ENCODE results near the gene PTPRK. TPM values are rescaled to one million over a fixed set of nuclear protein-coding genes. Genes with fewer than 3 reads are reported as not detected.

Gene PTPRK
- total RNA-seq, 2 donors from 2014 or later = 0.77 to 0.78 TPM

- H3K36me3 Mint-ChIP-seq (ENCODE audit: low read depth) = no peaks in the 10 kb centered on the region
- H3K4me3 Mint-ChIP-seq = no peak overlapping the region
- no peaks in the 10 kb centered on the region for H3K9me3 ChIP-seq (ENCODE audit: control insufficient read depth, low read length, poor library complexity, severe bottlenecking)
- no peaks in the 10 kb centered on the region for H3K27me3 Mint-ChIP-seq
- H3K4me1 Mint-ChIP-seq = no peaks in the 10 kb centered on the region
- ATAC-seq (no peak), DNase-seq (no peak)
- H3K27ac Mint-ChIP-seq = no peak overlapping the region
Observed at GRCh38 chr6:128406453-128406852, 113.9 kb downstream of the PTPRK start.

- no peaks in the 10 kb centered on the region for H3K9me3 ChIP-seq (ENCODE audit: control insufficient read depth, low read length, poor library complexity, severe bottlenecking)
- no peak for DNase-seq
- H3K27ac Mint-ChIP-seq = no peak overlapping the region
- no peaks in the 10 kb centered on the region for H3K36me3 Mint-ChIP-seq (ENCODE audit: low read depth)
- no peak overlapping the region for H3K4me3 Mint-ChIP-seq
- H3K4me1 Mint-ChIP-seq = no peaks in the 10 kb centered on the region
- no peaks in the 10 kb centered on the region for H3K27me3 Mint-ChIP-seq
- no peak for ATAC-seq
Observed at GRCh38 chr6:128403618-128404444, 116.6 kb downstream of the PTPRK start.

- H3K9me3 ChIP-seq (ENCODE audit: control insufficient read depth, low read length, poor library complexity, severe bottlenecking) = no peaks in the 10 kb centered on the region
- DNase-seq = no peak
- Mint-ChIP-seq H3K4me3 (no peak overlapping the region), H3K27ac (no peak overlapping the region), H3K27me3 (peaks cover 5% of the 10 kb centered on the region), H3K4me1 (no peaks in the 10 kb centered on the region), H3K36me3 (ENCODE audit: low read depth) (peaks cover 2% of the 10 kb centered on the region)
- ATAC-seq = no peak
Observed at GRCh38 chr6:128400875-128401274, 119.5 kb downstream of the PTPRK start.

GRCh38 chr6:128397996-128398395 lies 122.4 kb downstream of the PTPRK start:
- no peak overlapping the region for H3K4me3 Mint-ChIP-seq
- peaks cover 5% of the 10 kb centered on the region for H3K27me3 Mint-ChIP-seq
- H3K4me1 Mint-ChIP-seq = no peaks in the 10 kb centered on the region
- H3K27ac Mint-ChIP-seq = no peak overlapping the region
- H3K9me3 ChIP-seq (ENCODE audit: control insufficient read depth, low read length, poor library complexity, severe bottlenecking) = no peaks in the 10 kb centered on the region
- DNase-seq (no peak), ATAC-seq (no peak)
- peaks cover 2% of the 10 kb centered on the region for H3K36me3 Mint-ChIP-seq (ENCODE audit: low read depth)

GRCh38 chr6:128395596-128395995 lies 124.8 kb downstream of the PTPRK start:
- no peak for DNase-seq
- H3K4me1 Mint-ChIP-seq = no peaks in the 10 kb centered on the region
- peaks cover 5% of the 10 kb centered on the region for H3K27me3 Mint-ChIP-seq
- no peak overlapping the region for H3K4me3 Mint-ChIP-seq
- ATAC-seq = no peak
- peaks cover 2% of the 10 kb centered on the region for H3K36me3 Mint-ChIP-seq (ENCODE audit: low read depth)
- H3K27ac Mint-ChIP-seq = no peak overlapping the region
- no peaks in the 10 kb centered on the region for H3K9me3 ChIP-seq (ENCODE audit: control insufficient read depth, low read length, poor library complexity, severe bottlenecking)

GRCh38 chr6:128395188-128395587 lies 125.2 kb downstream of the PTPRK start:
- H3K4me3 Mint-ChIP-seq = no peak overlapping the region
- H3K27me3 Mint-ChIP-seq = peaks cover 5% of the 10 kb centered on the region
- no peaks in the 10 kb centered on the region for H3K9me3 ChIP-seq (ENCODE audit: control insufficient read depth, low read length, poor library complexity, severe bottlenecking)
- ATAC-seq (no peak), DNase-seq (no peak)
- peaks cover 2% of the 10 kb centered on the region for H3K36me3 Mint-ChIP-seq (ENCODE audit: low read depth)
- no peaks in the 10 kb centered on the region for H3K4me1 Mint-ChIP-seq
- no peak overlapping the region for H3K27ac Mint-ChIP-seq

- no peak overlapping the region for H3K27ac Mint-ChIP-seq
- peaks cover 9% of the 10 kb centered on the region for H3K27me3 Mint-ChIP-seq
- H3K4me1 Mint-ChIP-seq = no peaks in the 10 kb centered on the region
- peaks cover 2% of the 10 kb centered on the region for H3K36me3 Mint-ChIP-seq (ENCODE audit: low read depth)
- DNase-seq = no peak
- H3K4me3 Mint-ChIP-seq = no peak overlapping the region
- no peak for ATAC-seq
- no peaks in the 10 kb centered on the region for H3K9me3 ChIP-seq (ENCODE audit: control insufficient read depth, low read length, poor library complexity, severe bottlenecking)
Observed at GRCh38 chr6:128394167-128394566, 126.2 kb downstream of the PTPRK start.

GRCh38 chr6:128389820-128390534 lies 130.4 kb downstream of the PTPRK start:
- Mint-ChIP-seq H3K36me3 (ENCODE audit: low read depth) (no peaks in the 10 kb centered on the region), H3K27me3 (peaks cover 4% of the 10 kb centered on the region), H3K4me3 (no peak overlapping the region), H3K4me1 (no peaks in the 10 kb centered on the region), H3K27ac (no peak overlapping the region)
- H3K9me3 ChIP-seq (ENCODE audit: control insufficient read depth, low read length, poor library complexity, severe bottlenecking) = no peaks in the 10 kb centered on the region
- DNase-seq (no peak), ATAC-seq (no peak)

- no peak for DNase-seq
- no peaks in the 10 kb centered on the region for H3K9me3 ChIP-seq (ENCODE audit: control insufficient read depth, low read length, poor library complexity, severe bottlenecking)
- Mint-ChIP-seq H3K4me3 (no peak overlapping the region), H3K27ac (no peak overlapping the region), H3K27me3 (peaks cover 4% of the 10 kb centered on the region), H3K36me3 (ENCODE audit: low read depth) (no peaks in the 10 kb centered on the region), H3K4me1 (no peaks in the 10 kb centered on the region)
- no peak for ATAC-seq
Observed at GRCh38 chr6:128388380-128388779, 132.0 kb downstream of the PTPRK start.

GRCh38 chr6:128380891-128381290 lies 139.5 kb downstream of the PTPRK start:
- Mint-ChIP-seq H3K36me3 (ENCODE audit: low read depth) (no peaks in the 10 kb centered on the region), H3K27ac (no peak overlapping the region), H3K4me1 (no peaks in the 10 kb centered on the region), H3K4me3 (no peak overlapping the region), H3K27me3 (no peaks in the 10 kb centered on the region)
- no peaks in the 10 kb centered on the region for H3K9me3 ChIP-seq (ENCODE audit: control insufficient read depth, low read length, poor library complexity, severe bottlenecking)
- no peak for DNase-seq
- no peak for ATAC-seq

GRCh38 chr6:128379577-128379976 lies 140.8 kb downstream of the PTPRK start:
- H3K4me1 Mint-ChIP-seq = no peaks in the 10 kb centered on the region
- no peaks in the 10 kb centered on the region for H3K27me3 Mint-ChIP-seq
- no peak for ATAC-seq
- H3K9me3 ChIP-seq (ENCODE audit: control insufficient read depth, low read length, poor library complexity, severe bottlenecking) = no peaks in the 10 kb centered on the region
- no peak overlapping the region for H3K27ac Mint-ChIP-seq
- H3K4me3 Mint-ChIP-seq = no peak overlapping the region
- no peak for DNase-seq
- H3K36me3 Mint-ChIP-seq (ENCODE audit: low read depth) = no peaks in the 10 kb centered on the region

- DNase-seq (no peak), ATAC-seq (no peak)
- Mint-ChIP-seq H3K36me3 (ENCODE audit: low read depth) (no peaks in the 10 kb centered on the region), H3K4me3 (no peak overlapping the region), H3K27ac (no peak overlapping the region), H3K4me1 (no peaks in the 10 kb centered on the region), H3K27me3 (no peaks in the 10 kb centered on the region)
- no peaks in the 10 kb centered on the region for H3K9me3 ChIP-seq (ENCODE audit: control insufficient read depth, low read length, poor library complexity, severe bottlenecking)
Observed at GRCh38 chr6:128376952-128377503, 143.4 kb downstream of the PTPRK start.

- Mint-ChIP-seq H3K4me1 (no peaks in the 10 kb centered on the region), H3K27me3 (no peaks in the 10 kb centered on the region), H3K27ac (no peak overlapping the region), H3K4me3 (no peak overlapping the region), H3K36me3 (ENCODE audit: low read depth) (no peaks in the 10 kb centered on the region)
- DNase-seq = no peak
- H3K9me3 ChIP-seq (ENCODE audit: control insufficient read depth, low read length, poor library complexity, severe bottlenecking) = no peaks in the 10 kb centered on the region
- ATAC-seq = no peak
Observed at GRCh38 chr6:128371136-128371535, 149.3 kb downstream of the PTPRK start.

Measured in T-helper 17 cell (primary cell).